Measurements from ENCODE around the gene TIMD4.

- TF ChIP-seq POLR2A (IDR thresholded peaks at IDR 0.05) (no peak), POLR2AphosphoS5 (IDR thresholded peaks at IDR 0.05) (no peak)
Observed at GRCh38 chr5:156956321-156956720, 6.7 kb downstream of the TIMD4 start.

All from prostate gland (tissue), 1 donor.